ENCODE measurements around the gene ACP3. TPM values are rescaled to one million over a fixed set of nuclear protein-coding genes. Genes with fewer than 3 reads are reported as not detected.
A peak's percentile ranks its signal among the peaks of the same experiment; 100 is the strongest.

The ACP3 gene
- total RNA-seq, 3 donors from 2014 or later, result not detected

- peaks cover 4% of the 10 kb centered on the region for H3K4me1 Mint-ChIP-seq (ENCODE audit: low read depth)
- H3K4me3 Mint-ChIP-seq, result no peak overlapping the region
- H3K9me3 Mint-ChIP-seq, result no peaks in the 10 kb centered on the region
- ATAC-seq, result no peak
- no peaks in the 10 kb centered on the region for H3K36me3 Mint-ChIP-seq (ENCODE audit: insufficient read depth)
- DNase-seq, result no peak
- no peaks in the 10 kb centered on the region for H3K27me3 Mint-ChIP-seq (ENCODE audit: low read depth)
Measured at GRCh38 chr3:132341746-132342145, 24.5 kb downstream of the ACP3 start.

DNA sequence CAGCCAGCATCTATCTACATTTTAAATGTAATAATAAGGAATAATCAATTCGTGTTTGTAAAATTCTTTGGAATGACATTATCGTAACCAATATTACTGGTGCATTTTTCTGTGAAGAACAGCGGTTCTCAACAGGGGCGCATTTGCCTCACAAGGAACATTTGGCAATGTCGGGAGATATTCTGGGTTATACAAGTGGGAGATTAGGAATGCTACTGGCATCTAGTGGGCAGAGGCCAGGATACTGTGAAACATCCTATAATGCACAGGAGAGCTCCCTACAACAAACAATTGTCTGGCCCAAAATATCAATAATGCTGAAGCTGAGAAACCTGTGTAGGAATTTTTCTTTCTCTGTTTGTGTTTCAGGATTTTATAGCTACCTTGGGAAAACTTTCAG, 25.0 kb downstream of the ACP3 start:
- Mint-ChIP-seq H3K4me1 (ENCODE audit: low read depth) (peaks cover 4% of the 10 kb centered on the region), H3K4me3 (no peak overlapping the region), H3K9me3 (no peaks in the 10 kb centered on the region), H3K27me3 (ENCODE audit: low read depth) (no peaks in the 10 kb centered on the region), H3K36me3 (ENCODE audit: insufficient read depth) (no peaks in the 10 kb centered on the region)
- ATAC-seq, result no peak
- DNase-seq, result no peak

DNA sequence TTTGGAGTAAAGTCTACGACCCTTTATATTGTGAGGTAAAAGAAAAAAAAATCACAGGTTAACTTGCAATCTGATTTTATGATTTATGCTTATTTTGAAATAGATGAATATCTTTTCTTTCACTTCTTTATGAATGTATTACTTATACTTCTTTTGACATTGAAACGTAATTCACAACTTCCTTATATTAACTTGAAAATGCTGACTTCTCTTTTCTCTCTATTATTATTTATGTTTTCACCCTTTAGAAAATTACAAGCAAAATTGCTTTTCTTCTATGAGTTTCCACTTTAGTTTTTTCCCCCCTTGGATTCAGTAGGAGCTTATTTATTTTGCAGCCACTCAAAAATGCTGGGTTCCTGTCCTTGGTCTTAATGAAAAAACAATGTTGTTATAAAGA, 25.4 kb downstream of the ACP3 start:
- no peak for DNase-seq

DNA sequence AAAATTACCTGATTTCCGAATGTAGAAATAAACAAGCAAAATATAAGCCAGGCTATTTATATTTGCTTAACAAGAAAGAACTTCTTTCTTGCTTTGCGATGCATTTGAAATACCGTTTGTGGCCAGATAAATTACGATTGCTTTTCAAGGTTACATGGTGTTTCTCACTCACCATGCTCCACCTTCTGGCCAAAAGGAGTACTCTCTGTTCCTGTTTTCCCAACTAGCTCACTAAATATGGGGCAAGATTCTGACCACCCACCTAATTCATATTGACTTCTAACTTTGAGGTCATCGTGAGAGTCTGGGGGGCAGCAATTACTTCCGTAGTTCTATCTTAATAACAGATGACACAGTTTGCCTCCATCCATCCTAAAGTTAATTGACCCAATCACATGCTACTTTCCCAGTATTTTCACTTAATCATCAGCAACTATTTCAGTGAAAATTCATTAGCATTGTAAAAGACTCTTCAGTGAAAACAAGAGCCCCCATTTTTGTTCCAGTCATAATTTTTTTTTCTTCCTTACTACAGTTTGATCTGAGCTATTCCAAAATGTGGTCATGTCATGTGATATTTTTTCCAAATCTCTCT, 25.9 kb downstream of the ACP3 start:
- DNase-seq (no peak), ATAC-seq (peak in 1 of 2 donors; percentile 35)
- Mint-ChIP-seq H3K4me1 (ENCODE audit: low read depth) (peaks cover 4% of the 10 kb centered on the region), H3K27me3 (ENCODE audit: low read depth) (no peaks in the 10 kb centered on the region), H3K9me3 (no peaks in the 10 kb centered on the region), H3K4me3 (no peak overlapping the region), H3K36me3 (ENCODE audit: insufficient read depth) (no peaks in the 10 kb centered on the region)

More for the DNA sequence above, 25.4 kb downstream of the ACP3 start:
- Mint-ChIP-seq H3K4me3 (no peak overlapping the region), H3K4me1 (ENCODE audit: low read depth) (peaks cover 4% of the 10 kb centered on the region), H3K9me3 (no peaks in the 10 kb centered on the region), H3K27me3 (ENCODE audit: low read depth) (no peaks in the 10 kb centered on the region), H3K36me3 (ENCODE audit: insufficient read depth) (no peaks in the 10 kb centered on the region)
- no peak for ATAC-seq

GRCh38 chr3:132344666-132345280, 27.6 kb downstream of the ACP3 start:
- no peak for ATAC-seq
- no peaks in the 10 kb centered on the region for H3K36me3 Mint-ChIP-seq (ENCODE audit: insufficient read depth)
- H3K4me1 Mint-ChIP-seq (ENCODE audit: low read depth), result peaks cover 4% of the 10 kb centered on the region
- no peak overlapping the region for H3K4me3 Mint-ChIP-seq
- no peaks in the 10 kb centered on the region for H3K9me3 Mint-ChIP-seq
- DNase-seq, result no peak
- H3K27me3 Mint-ChIP-seq (ENCODE audit: low read depth), result no peaks in the 10 kb centered on the region

DNA sequence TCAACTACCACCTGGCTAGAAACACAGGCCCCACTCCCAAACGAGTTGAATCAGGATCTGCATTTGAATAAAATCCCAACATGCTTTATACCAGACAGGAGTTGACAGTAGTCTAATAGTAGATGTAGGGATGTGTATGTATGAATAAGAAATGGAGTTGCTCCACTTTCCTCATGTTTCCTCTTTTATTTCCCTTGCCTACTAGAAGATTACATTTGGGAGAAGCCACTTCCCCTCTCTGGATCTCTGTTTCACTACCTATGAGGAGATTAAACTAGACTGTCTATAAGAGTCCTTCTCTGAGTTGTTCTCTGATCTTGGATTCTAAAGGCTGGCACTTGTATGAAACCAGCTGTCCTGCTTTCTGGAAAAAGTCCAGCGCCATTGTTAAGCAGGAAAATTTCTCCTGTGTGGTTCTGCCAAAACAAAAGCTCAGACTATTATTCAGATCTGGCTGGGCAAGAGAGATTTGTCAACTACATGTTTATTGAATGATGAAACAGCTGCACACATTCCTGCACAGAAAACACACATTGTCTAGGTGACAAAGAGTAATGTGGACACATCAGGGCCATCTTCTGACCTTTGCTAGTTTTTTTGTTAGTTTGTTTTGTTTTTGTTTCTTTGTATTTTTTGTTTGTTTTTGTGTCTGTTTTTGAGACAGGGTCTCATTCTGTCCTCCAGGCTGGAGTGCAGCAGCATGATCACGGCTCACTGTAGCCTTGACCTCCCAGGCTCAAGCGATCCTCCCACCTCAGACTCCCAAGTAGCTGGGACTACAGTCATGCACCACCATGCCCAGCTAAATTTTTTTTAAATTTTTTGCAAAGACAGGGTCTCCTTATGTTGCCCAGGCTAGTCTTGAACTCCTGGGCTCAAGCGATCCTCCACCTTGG, 29.9 kb downstream of the ACP3 start:
- Mint-ChIP-seq H3K27me3 (ENCODE audit: low read depth) (no peaks in the 10 kb centered on the region), H3K4me3 (no peak overlapping the region), H3K9me3 (no peaks in the 10 kb centered on the region), H3K4me1 (ENCODE audit: low read depth) (peaks cover 4% of the 10 kb centered on the region), H3K36me3 (ENCODE audit: insufficient read depth) (no peaks in the 10 kb centered on the region)
- DNase-seq (no peak), ATAC-seq (no peak)

DNA sequence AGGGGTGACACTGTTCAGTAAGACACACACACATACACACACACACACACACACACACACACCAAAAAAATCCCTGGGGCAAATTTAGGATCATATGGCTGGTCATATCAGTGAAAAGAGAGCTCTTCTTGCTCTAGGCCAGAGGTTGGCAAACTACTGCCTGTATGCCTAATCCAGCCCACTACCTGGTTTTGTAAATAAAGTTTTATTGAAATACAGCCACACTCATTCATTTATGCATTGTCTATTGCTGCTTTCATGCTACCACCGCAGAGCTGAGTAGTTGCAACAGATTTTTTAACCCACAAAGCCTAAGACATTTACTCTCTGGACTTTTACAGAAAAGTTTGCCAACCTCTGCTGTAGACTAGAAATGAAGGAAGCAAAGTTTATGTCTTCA, 30.6 kb downstream of the ACP3 start:
- Mint-ChIP-seq H3K4me1 (ENCODE audit: low read depth) (peaks cover 4% of the 10 kb centered on the region), H3K27me3 (ENCODE audit: low read depth) (peaks cover 2% of the 10 kb centered on the region), H3K4me3 (no peak overlapping the region), H3K9me3 (no peaks in the 10 kb centered on the region), H3K36me3 (ENCODE audit: insufficient read depth) (no peaks in the 10 kb centered on the region)
- no peak for ATAC-seq
- no peak for DNase-seq

- Mint-ChIP-seq H3K4me1 (ENCODE audit: low read depth) (peaks cover 2% of the 10 kb centered on the region), H3K4me3 (no peak overlapping the region)
- ATAC-seq, result no peak
Measured at GRCh38 chr3:132348531-132348930, 31.3 kb downstream of the ACP3 start.

GRCh38 chr3:132350814-132351213, 33.6 kb downstream of the ACP3 start:
- DNase-seq (no peak), ATAC-seq (no peak)
- Mint-ChIP-seq H3K4me3 (no peak overlapping the region), H3K9me3 (no peaks in the 10 kb centered on the region), H3K27me3 (ENCODE audit: low read depth) (peaks cover 2% of the 10 kb centered on the region), H3K4me1 (ENCODE audit: low read depth) (peaks cover 2% of the 10 kb centered on the region), H3K36me3 (ENCODE audit: insufficient read depth) (no peaks in the 10 kb centered on the region)

More at GRCh38 chr3:132348531-132348930, 31.3 kb downstream of the ACP3 start:
- Mint-ChIP-seq H3K9me3 (no peaks in the 10 kb centered on the region), H3K36me3 (ENCODE audit: insufficient read depth) (no peaks in the 10 kb centered on the region), H3K27me3 (ENCODE audit: low read depth) (peaks cover 2% of the 10 kb centered on the region)
- DNase-seq, result no peak

GRCh38 chr3:132351222-132351806, 34.1 kb downstream of the ACP3 start:
- peaks cover 2% of the 10 kb centered on the region for H3K27me3 Mint-ChIP-seq (ENCODE audit: low read depth)
- H3K9me3 Mint-ChIP-seq, result no peaks in the 10 kb centered on the region
- DNase-seq (no peak), ATAC-seq (no peak)
- no peaks in the 10 kb centered on the region for H3K36me3 Mint-ChIP-seq (ENCODE audit: insufficient read depth)
- peaks cover 2% of the 10 kb centered on the region for H3K4me1 Mint-ChIP-seq (ENCODE audit: low read depth)
- no peak overlapping the region for H3K4me3 Mint-ChIP-seq

DNA sequence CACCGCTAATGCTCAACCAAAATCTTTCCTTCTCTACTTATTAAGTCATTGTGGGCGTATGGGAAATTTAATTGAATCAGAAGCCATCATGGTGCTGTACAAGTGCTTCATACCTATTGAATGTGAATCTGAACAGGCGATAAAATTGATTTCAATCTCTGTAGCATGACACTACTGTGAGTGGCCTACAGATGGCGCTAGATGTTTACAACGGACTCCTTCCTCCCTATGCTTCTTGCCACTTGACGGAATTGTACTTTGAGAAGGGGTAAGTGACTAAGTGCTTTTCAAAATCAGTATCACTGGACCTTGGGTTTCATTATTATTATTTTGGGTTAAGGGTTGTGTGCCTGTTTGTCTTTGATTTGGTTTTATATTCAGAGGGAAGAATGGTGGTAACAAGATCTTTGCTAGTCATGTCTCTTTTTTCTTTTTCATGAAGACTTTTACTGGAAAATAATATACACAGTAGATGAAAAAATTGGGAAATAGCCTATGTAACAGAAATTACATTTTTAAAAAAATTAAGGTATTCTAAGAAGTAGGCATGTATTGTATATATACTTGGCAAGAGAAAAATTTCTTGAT, 35.4 kb downstream of the ACP3 start:
- ATAC-seq, result peak; percentile 77 to 82
- H3K9me3 Mint-ChIP-seq, result no peaks in the 10 kb centered on the region
- DNase-seq, result peak; percentile 55
- peaks cover 2% of the 10 kb centered on the region for H3K4me1 Mint-ChIP-seq (ENCODE audit: low read depth)
- no peaks in the 10 kb centered on the region for H3K36me3 Mint-ChIP-seq (ENCODE audit: insufficient read depth)
- H3K27me3 Mint-ChIP-seq (ENCODE audit: low read depth), result peaks cover 5% of the 10 kb centered on the region
- H3K4me3 Mint-ChIP-seq, result no peak overlapping the region

DNA sequence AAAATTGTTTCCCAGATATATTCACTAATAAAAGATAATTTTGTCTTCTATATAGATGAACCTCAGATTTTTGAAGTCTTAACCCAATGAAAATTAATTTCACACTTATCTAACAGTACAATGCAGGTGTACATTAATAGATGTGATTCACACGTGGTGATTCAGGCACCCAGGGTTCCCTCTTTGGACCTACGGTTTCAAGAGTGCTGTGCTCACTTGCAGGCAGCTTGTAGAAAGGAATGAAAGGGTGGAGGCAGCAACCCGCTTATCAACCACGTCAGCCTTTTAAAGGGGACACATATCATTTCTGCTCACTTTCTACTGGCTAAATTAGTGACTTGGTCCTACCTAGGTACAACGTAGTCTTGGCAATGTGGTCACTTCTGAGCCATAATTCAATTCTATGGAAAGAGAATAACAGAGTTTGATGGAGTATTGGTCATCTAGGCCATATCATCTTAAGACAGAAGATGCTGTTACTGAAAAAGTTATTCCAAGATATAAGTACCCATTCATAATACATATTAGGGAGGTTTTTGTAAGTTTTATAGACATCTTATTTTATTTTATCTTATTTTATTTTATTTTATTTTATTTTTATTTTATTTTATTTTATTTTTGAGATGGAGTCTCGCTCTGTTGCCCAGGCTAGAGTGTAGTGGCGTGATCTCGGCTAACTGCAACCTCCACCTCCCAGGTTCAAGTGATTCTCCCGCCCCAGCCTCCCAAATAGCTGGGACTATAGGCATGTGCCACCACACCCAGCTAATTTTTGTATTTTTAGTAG, 37.9 kb downstream of the ACP3 start:
- no peak overlapping the region for H3K4me3 Mint-ChIP-seq
- H3K36me3 Mint-ChIP-seq (ENCODE audit: insufficient read depth), result no peaks in the 10 kb centered on the region
- no peaks in the 10 kb centered on the region for H3K9me3 Mint-ChIP-seq
- peaks cover 7% of the 10 kb centered on the region for H3K27me3 Mint-ChIP-seq (ENCODE audit: low read depth)
- H3K4me1 Mint-ChIP-seq (ENCODE audit: low read depth), result peaks cover 2% of the 10 kb centered on the region
- ATAC-seq (no peak), DNase-seq (no peak)

DNA sequence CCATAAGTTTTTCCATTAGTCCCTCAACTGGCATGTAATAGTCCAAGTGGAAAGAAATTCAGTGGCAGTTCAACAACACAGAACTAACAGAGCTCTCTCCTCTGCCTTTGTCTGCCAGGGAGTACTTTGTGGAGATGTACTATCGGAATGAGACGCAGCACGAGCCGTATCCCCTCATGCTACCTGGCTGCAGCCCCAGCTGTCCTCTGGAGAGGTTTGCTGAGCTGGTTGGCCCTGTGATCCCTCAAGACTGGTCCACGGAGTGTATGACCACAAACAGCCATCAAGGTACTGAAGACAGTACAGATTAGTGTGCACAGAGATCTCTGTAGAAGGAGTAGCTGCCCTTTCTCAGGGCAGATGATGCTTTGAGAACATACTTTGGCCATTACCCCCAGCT, 39.4 kb downstream of the ACP3 start:
- no peak overlapping the region for H3K4me3 Mint-ChIP-seq
- no peaks in the 10 kb centered on the region for H3K36me3 Mint-ChIP-seq (ENCODE audit: insufficient read depth)
- DNase-seq (no peak), ATAC-seq (no peak)
- H3K4me1 Mint-ChIP-seq (ENCODE audit: low read depth), result peaks cover 2% of the 10 kb centered on the region
- H3K27me3 Mint-ChIP-seq (ENCODE audit: low read depth), result peaks cover 7% of the 10 kb centered on the region
- no peaks in the 10 kb centered on the region for H3K9me3 Mint-ChIP-seq

All from activated T-cell treated with anti-CD3 and anti-CD28 coated beads, Interleukin-2, amount 50 U/mL, for 4 hours (primary cell).